ENCODE results near the gene RMC1. TPM values are rescaled to one million over a fixed set of nuclear protein-coding genes. Genes with fewer than 3 reads are reported as not detected.

Gene RMC1
- total RNA-seq, 2 donors from 2014 or later: 16.8 to 27.5 TPM

GRCh38 chr18:23521271-23521670, 18.0 kb downstream of the RMC1 start:
- DNase-seq (ENCODE audit: low spot score): no peak
- peak overlapping the region in 1 of 2 donors; percentile 6 for H3K27ac ChIP-seq
- no peak for ATAC-seq (ENCODE audit: insufficient number of reproducible peaks, low FRiP score, low read depth)

DNA sequence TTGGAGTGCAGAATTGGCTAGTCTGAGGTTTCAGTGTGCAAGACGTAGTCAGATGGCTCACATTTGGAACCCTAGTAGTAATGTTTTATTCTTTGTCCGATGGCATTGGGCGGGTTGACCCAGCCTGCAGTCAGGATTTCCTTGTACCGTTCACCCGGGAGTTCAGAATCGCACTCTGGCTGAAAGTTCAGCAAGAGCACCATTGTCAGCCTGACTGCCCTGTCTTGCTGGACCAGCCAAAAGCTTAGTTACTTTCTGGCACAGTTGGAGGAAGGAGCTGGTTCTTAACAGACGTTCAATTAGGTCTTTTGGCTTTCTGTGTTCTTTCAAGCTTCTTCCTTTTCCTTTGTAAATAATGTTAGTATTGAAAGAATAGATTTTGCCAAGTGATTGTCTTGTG, 18.6 kb downstream of the RMC1 start:
- ATAC-seq (ENCODE audit: insufficient number of reproducible peaks, low FRiP score, low read depth) (no peak), DNase-seq (ENCODE audit: low spot score) (no peak)
- Histone ChIP-seq H3K4me3 (no peak overlapping the region), H3K27ac (peak overlapping the region in 1 of 2 donors; percentile 6), H3K27me3 (replicated peaks; ENCODE audit: insufficient read depth) (no peaks in the 10 kb centered on the region), H3K36me3 (peaks cover 67% of the 10 kb centered on the region), H3K9me3 (no peaks in the 10 kb centered on the region), H3K4me1 (ENCODE audit: control insufficient read depth in 1 of 2, low read depth in 2 of 2) (peaks cover 0 to 14% of the 10 kb centered on the region in 2 donors)
- TF ChIP-seq, protein P1, sequence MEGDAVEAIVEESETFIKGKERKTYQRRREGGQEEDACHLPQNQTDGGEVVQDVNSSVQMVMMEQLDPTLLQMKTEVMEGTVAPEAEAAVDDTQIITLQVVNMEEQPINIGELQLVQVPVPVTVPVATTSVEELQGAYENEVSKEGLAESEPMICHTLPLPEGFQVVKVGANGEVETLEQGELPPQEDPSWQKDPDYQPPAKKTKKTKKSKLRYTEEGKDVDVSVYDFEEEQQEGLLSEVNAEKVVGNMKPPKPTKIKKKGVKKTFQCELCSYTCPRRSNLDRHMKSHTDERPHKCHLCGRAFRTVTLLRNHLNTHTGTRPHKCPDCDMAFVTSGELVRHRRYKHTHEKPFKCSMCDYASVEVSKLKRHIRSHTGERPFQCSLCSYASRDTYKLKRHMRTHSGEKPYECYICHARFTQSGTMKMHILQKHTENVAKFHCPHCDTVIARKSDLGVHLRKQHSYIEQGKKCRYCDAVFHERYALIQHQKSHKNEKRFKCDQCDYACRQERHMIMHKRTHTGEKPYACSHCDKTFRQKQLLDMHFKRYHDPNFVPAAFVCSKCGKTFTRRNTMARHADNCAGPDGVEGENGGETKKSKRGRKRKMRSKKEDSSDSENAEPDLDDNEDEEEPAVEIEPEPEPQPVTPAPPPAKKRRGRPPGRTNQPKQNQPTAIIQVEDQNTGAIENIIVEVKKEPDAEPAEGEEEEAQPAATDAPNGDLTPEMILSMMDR (IDR thresholded peaks at IDR 0.05): no peak

More at GRCh38 chr18:23521271-23521670, 18.0 kb downstream of the RMC1 start:
- peaks cover 61% of the 10 kb centered on the region for H3K36me3 ChIP-seq
- H3K9me3 ChIP-seq: no peaks in the 10 kb centered on the region
- no peak overlapping the region for H3K4me3 ChIP-seq
- TF ChIP-seq, protein P1 (IDR thresholded peaks at IDR 0.05): no peak
- no peaks in the 10 kb centered on the region for H3K27me3 ChIP-seq (replicated peaks; ENCODE audit: insufficient read depth)
- peaks cover 0 to 14% of the 10 kb centered on the region in 2 donors for H3K4me1 ChIP-seq (ENCODE audit: control insufficient read depth in 1 of 2, low read depth in 2 of 2)

DNA sequence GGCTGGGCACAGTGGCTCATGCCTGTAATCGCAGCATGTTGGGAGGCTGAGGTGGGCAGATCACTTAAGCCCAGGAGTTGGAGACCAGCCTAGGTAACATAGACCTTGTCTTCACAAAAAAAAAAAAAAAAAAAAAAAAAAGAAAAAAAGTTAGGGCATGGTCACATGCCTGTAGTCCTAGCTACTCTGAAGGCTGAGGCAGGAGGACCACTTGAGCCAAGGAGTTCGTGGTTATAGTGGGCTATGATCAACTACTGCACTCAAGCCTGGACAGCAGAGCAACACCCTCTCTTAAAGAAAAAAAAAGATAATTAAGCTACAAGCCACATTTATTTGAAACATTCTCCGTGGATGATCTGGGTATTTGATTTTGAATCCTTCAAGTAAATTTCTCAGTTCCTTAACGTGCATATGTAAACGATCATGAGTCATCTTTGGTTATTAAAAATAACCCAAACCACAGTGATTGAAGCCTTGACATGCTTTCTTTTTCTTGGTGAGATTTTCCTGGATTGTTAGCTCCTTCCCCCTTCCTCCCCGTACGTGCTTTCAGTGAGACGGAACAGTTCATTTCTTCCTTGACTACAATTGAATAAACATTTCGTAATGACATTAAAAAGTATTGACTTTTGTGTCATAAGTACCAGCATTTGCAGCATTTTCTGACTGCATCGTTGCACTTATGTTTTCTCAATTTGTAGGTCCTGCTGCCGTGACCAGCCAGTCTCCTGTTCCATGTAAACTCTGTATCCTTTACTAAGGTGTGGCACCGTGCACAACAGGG, 20.3 kb downstream of the RMC1 start:
- Histone ChIP-seq H3K4me1 (ENCODE audit: control insufficient read depth in 1 of 2, low read depth in 2 of 2) (peaks cover 0 to 14% of the 10 kb centered on the region in 2 donors), H3K36me3 (peaks cover 71% of the 10 kb centered on the region), H3K4me3 (no peak overlapping the region), H3K27ac (no peak overlapping the region), H3K9me3 (no peaks in the 10 kb centered on the region), H3K27me3 (replicated peaks; ENCODE audit: insufficient read depth) (no peaks in the 10 kb centered on the region)
- TF ChIP-seq, protein P1 (IDR thresholded peaks at IDR 0.05): no peak
- no peak for ATAC-seq (ENCODE audit: insufficient number of reproducible peaks, low FRiP score, low read depth)
- no peak for DNase-seq (ENCODE audit: low spot score)

GRCh38 chr18:23524213-23524707, 20.9 kb downstream of the RMC1 start:
- no peak for ATAC-seq (ENCODE audit: insufficient number of reproducible peaks, low FRiP score, low read depth)
- H3K27ac ChIP-seq: no peak overlapping the region
- H3K36me3 ChIP-seq: peaks cover 71% of the 10 kb centered on the region
- no peak for DNase-seq (ENCODE audit: low spot score)
- H3K9me3 ChIP-seq: no peaks in the 10 kb centered on the region
- no peak overlapping the region for H3K4me3 ChIP-seq
- no peaks in the 10 kb centered on the region for H3K27me3 ChIP-seq (replicated peaks; ENCODE audit: insufficient read depth)
- TF ChIP-seq, protein P1 (IDR thresholded peaks at IDR 0.05): no peak
- peaks cover 0 to 14% of the 10 kb centered on the region in 2 donors for H3K4me1 ChIP-seq (ENCODE audit: control insufficient read depth in 1 of 2, low read depth in 2 of 2)

- Histone ChIP-seq H3K4me1 (ENCODE audit: control insufficient read depth in 1 of 2, low read depth in 2 of 2) (peaks cover 0 to 9% of the 10 kb centered on the region in 2 donors), H3K27ac (no peak overlapping the region), H3K4me3 (no peak overlapping the region), H3K36me3 (peaks cover 70% of the 10 kb centered on the region), H3K9me3 (no peaks in the 10 kb centered on the region), H3K27me3 (replicated peaks; ENCODE audit: insufficient read depth) (no peaks in the 10 kb centered on the region)
- no peak for DNase-seq (ENCODE audit: low spot score)
- TF ChIP-seq, protein P1 (IDR thresholded peaks at IDR 0.05): no peak
- no peak for ATAC-seq (ENCODE audit: insufficient number of reproducible peaks, low FRiP score, low read depth)
Measured at GRCh38 chr18:23526501-23527063, 23.3 kb downstream of the RMC1 start.

All from thoracic aorta (tissue), 2 donors.